HFFc6 (cell line): ENCODE results near the gene ZNF442. TPM values are rescaled to one million over a fixed set of nuclear protein-coding genes. Genes with fewer than 3 reads are reported as not detected.

Experiments
- total RNA-seq, 6 experiments: library from RNA; stranded (reverse); fragmentation: NEBNext Ultra II Directional; extraction: Animal tissue kit (Norgen Biotek cat#: 25700); gene quantifications; 2 replicates in 1 of 6; 3 replicates in 5 of 6; pipeline ENCODE4 v1.2.3, GENCODE V29; 2021

Gene ZNF442
- total RNA-seq, 6 experiments from 2014 or later, result 2.1 to 3.1 (median 2.7) TPM

Other genes with a start within 250 kb of the ZNF442 start
- 1 to 10 TPM; 3.3 to 6.3 (median 4.3) TPM for gene ZNF20, start 225.3 kb downstream of the ZNF442 start, total RNA-seq
- 1 to 10 TPM; 3.4 to 7.7 (median 4.6) TPM for gene ZNF625, start 208.9 kb downstream of the ZNF442 start, total RNA-seq
- gene ZNF136, start 202.6 kb downstream of the ZNF442 start, total RNA-seq, result 1 to 10 TPM; 2.3 to 6.9 (median 3.0) TPM
- 1 to 10 TPM; 6.6 to 7.6 (median 7.3) TPM for gene ZNF44, start 70.8 kb downstream of the ZNF442 start, total RNA-seq
- gene ZNF563, start 32.0 kb downstream of the ZNF442 start, total RNA-seq, result 1 to 10 TPM; 1.5 to 2.1 (median 1.8) TPM
- gene ZNF799, start 35.6 kb upstream of the ZNF442 start, total RNA-seq, result 1 to 10 TPM; 1.1 to 1.8 (median 1.5) TPM
- 1 to 10 TPM; 1.1 to 1.8 (median 1.5) TPM for gene ZNF443, start 75.3 kb upstream of the ZNF442 start, total RNA-seq
- 1 to 10 TPM in 5 of 6 experiments, under 1 TPM in 1; 0.99 to 1.7 (median 1.2) TPM for gene ZNF709, start 119.1 kb upstream of the ZNF442 start, total RNA-seq
- 1 to 10 TPM; 3.5 to 4.7 (median 4.2) TPM for gene ZNF564, start 185.8 kb upstream of the ZNF442 start, total RNA-seq
- 1 to 10 TPM; 5.4 to 9.2 (median 7.8) TPM for gene ZNF490, start 245.1 kb upstream of the ZNF442 start, total RNA-seq
- 10 to 100 TPM; 18.3 to 21.9 (median 19.0) TPM for gene ZNF791, start 245.2 kb upstream of the ZNF442 start, total RNA-seq